ENCODE measurements around the gene DGCR8. TPM values are rescaled to one million over a fixed set of nuclear protein-coding genes. Genes with fewer than 3 reads are reported as not detected.

The DGCR8 gene
- total and polyA plus RNA-seq, 2 of the 4 experiments (the other 2 are of a cell fraction) = 16.7 to 25.3 TPM

DNA sequence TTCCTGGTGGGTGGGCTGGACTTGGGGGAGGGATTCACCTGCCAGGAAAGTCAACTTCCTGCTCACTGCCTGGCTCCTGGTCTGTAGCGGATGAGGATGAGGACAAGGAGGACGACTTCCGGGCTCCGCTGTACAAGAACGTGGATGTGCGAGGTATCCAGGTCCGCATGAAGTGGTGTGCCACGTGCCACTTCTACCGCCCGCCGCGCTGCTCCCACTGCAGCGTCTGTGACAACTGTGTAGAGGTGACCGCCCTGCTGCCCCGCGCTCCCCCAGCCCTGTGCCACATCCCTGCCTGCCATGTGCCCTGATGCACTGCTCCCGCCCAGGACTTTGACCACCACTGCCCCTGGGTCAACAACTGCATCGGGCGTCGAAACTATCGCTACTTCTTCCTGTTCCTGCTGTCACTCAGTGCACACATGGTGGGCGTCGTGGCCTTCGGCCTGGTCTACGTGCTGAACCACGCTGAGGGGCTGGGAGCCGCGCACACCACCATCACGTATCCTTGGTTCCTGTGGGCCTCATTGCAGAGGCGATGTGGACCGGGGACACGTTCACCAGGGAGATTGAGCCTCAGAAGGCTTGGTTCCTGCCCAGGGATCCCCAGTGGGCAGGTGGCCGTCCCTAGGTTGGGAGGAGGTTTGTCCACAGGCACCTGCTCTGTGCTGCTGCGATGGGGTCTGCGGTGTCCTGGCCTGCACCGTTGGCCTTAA is 59.5 kb downstream of the DGCR8 start:
- no TSS peak for BruUV-seq (replicated peaks)
- peaks cover 18% of the 10 kb centered on the region for H3K9me1 ChIP-seq (ENCODE audit: insufficient read depth, low read length)

More for the DNA sequence above, 59.5 kb downstream of the DGCR8 start:
- Histone ChIP-seq H2BK15ac (ENCODE audit: low read depth, low read length) (no peak overlapping the region), H3K9ac (ENCODE audit: low read depth, low read length) (no peak overlapping the region), H4K8ac (ENCODE audit: low read depth in 2 of 2, low read length in 2 of 2) (no peak overlapping the region), H3K4me1 (ENCODE audit: control insufficient read depth, insufficient read depth, low read length) (peaks cover 22% of the 10 kb centered on the region), H2BK20ac (ENCODE audit: low read depth, low read length) (no peak overlapping the region), H3K36me3 (ENCODE audit: control insufficient read depth, insufficient read depth, low read length) (peaks cover 14% of the 10 kb centered on the region), H2AK9ac (replicated peaks; ENCODE audit: low read depth, low read length, poor library complexity) (no peak overlapping the region), H3K4me2 (ENCODE audit: low read depth, low read length) (no peak overlapping the region), H3K9me3 (ENCODE audit: control insufficient read depth, insufficient read depth, low read length) (no peaks in the 10 kb centered on the region), H3K4me3 (ENCODE audit: insufficient read depth, low read depth, low read length) (no peak overlapping the region), H4K20me1 (ENCODE audit: insufficient read depth, low read length) (peaks cover 65% of the 10 kb centered on the region), H3K27ac (ENCODE audit: insufficient read depth, low read length) (no peak overlapping the region), H3K23ac (ENCODE audit: low read depth, low read length) (no peak overlapping the region), H2AFZ (replicated peaks; ENCODE audit: low read length, poor library complexity) (no peak overlapping the region), H4K5ac (ENCODE audit: low read depth, low read length) (no peak overlapping the region), H2BK5ac (ENCODE audit: low read depth, low read length, poor library complexity, severe bottlenecking) (no peak overlapping the region), H3K56ac (ENCODE audit: extremely low read depth, insufficient read depth, low read length) (no peak overlapping the region), H3K27me3 (ENCODE audit: control insufficient read depth, insufficient read depth, low read length) (no peaks in the 10 kb centered on the region), H2AK5ac (ENCODE audit: low read depth, low read length) (no peak overlapping the region), H3K4ac (ENCODE audit: low read depth, low read length) (no peak overlapping the region), H3K14ac (replicated peaks; ENCODE audit: low read depth, low read length) (no peak overlapping the region), H3K79me1 (ENCODE audit: low read depth in 1 of 2, low read length in 2 of 2) (peaks cover 20 to 79% of the 10 kb centered on the region in 2 experiments), H4K91ac (ENCODE audit: insufficient read depth, low read depth, low read length) (no peak overlapping the region), H2BK120ac (ENCODE audit: low read depth, low read length) (no peak overlapping the region), H3K18ac (ENCODE audit: low read depth, low read length) (no peak overlapping the region)
- DNase-seq (no peak), ATAC-seq (ENCODE audit: low read depth) (no peak)
- in situ Hi-C loops (cut with MboI; ENCODE audit: low sequenced_read_pairs) (no loop called here), dilution Hi-C loops (cut with HindIII; ENCODE audit: low sequenced_read_pairs, unreplicated experiment) (no loop called here), intact Hi-C loops (cut with micrococcal nuclease) (no loop called here)
- TF ChIP-seq RCOR1 (IDR thresholded peaks at IDR 0.05; ENCODE audit: insufficient replicate concordance, low read length) (no peak), POLR2A (IDR thresholded peaks at IDR 0.05; ENCODE audit: low read depth, low read length) (no peak)
- CTCF ChIA-PET = no interaction called here
- WGBS, 2 experiments (ENCODE audit: extremely low coverage in 2 of 2, insufficient read length in 1 of 2) = 95% methylated on average over 24 of the region's 36 CpGs; no CpG with 5 or more reads in 1 of the 2 experiments
- POLR2A ChIA-PET (ENCODE audit: unreplicated experiment) = no interaction called here
